Measurements from ENCODE around the gene EFCAB11. TPM values are rescaled to one million over a fixed set of nuclear protein-coding genes. Genes with fewer than 3 reads are reported as not detected.

EFCAB11 gene
- total and polyA plus RNA-seq, 2 of the 8 experiments (the other 6 are each of a cell fraction or from before 2014, with no cell fraction given), result 6.8 to 12.8 TPM

DNA sequence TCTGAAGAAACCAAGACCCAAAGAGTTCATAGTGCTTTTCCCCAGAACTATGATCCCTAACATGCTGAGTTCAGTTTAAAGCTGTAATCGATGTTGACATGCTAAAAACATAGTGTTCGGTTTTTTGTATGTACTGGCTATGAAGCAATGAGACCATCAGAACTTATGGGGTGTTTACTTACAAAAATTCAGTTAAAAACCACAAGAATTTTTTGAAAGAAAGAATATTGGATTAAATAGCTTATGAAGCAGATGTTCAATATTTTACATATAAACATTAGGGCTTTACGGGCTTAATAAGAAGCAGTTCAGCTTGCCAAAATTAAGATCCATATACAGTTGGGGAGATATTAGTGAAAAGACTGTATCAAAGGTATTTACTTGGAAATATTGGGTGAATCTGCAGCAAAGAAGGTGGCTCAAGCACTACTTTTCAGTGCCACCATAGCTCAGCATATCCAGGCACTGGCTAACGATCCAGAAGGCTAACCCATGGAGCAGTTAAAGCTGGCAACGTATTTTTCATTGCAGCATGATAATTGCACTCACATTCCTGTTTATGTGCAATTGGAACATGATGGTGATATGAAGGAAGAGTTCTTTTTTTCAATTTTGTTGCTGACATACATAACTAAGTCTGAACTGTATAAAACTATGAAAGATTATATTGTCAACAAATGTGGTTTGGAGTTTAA, 125.9 kb downstream of the EFCAB11 start (continued):
- no peak for TF ChIP-seq RNF2 (IDR thresholded peaks at IDR 0.05; ENCODE audit: borderline replicate concordance, low read depth, low read length, missing control alignments, poor library complexity, severe bottlenecking)
